Brain pericyte (primary cell): ENCODE data around the gene SLC5A11.
"Not testable (repeated sequence)": the region's sequence is repeated elsewhere in the genome, so short reads cannot be mapped to it uniquely, and the experiment has no call there.

Source experiments
- DNase-seq: peaks from one replicate; pipeline ENCODE4 v3.0.0-alpha.2; 2012; ENCODE audit warnings: low read depth, low spot score

The SLC5A11 gene

DNA sequence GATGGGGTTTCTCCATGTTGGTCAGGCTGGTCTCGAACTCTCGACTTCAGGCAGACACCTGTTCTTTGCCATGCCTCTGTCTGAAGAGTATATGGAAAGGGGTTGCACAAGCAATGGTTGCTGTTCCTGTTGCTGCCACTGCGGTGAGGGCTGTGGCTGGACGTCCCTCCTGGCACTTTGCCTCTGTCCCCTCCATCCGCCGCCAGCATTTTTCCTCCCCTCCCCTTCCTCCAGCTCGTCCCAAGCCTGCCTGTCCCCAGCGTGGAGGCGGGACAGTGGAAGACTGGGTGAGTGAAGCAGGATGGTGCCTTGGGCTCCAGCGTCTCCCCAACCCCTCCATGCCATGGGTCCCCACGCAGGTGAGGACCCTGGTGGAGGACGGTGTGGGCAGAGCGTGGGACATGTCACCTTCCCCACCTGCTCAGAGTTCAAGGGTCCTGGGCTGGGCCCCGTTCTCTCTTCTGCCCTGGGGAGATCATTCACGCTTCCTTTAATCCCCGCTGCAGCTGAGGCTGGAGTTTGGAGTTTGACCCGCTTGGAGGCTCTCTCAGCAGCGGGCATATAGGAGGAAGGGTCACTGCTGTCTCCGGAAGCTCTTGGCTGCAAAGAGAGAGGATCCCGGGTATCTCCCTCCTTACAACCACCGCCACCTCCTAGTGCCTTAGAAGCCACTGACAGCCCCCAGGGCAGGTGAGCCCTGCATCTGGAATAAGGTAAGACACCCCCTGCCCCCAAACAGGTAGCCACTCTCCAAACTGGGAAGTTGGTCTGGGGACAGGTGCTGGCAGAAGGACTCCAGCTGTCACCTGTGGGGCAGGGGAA lies at the start of gene SLC5A11:
SLC5A11 (plus strand) TSS at position 238 of the 822 bp plus-strand sequence. CDS start 12,681 bp downstream, outside the sequence.
- DNase-seq: no peak

DNA sequence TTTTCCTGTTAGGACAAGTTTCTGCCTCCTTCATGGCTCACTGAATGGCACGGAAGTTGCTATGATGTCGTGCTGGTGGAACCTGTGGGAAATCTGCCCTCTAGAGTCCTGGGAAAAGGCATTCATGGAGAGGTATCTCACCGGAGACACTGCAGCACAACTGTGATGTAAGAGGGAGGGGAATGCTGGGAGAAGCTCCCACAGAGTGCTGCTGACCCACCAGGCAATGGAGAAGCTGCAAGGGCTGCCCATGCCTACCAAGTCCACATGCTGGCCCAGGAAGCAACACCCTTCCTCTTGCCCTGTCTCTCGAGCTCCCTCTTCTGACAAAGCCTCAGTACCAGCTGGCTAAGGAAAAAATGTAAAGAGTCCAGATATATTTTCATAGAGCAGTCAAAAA lies 45.2 kb upstream of the SLC5A11 start:
- DNase-seq: no peak

DNA sequence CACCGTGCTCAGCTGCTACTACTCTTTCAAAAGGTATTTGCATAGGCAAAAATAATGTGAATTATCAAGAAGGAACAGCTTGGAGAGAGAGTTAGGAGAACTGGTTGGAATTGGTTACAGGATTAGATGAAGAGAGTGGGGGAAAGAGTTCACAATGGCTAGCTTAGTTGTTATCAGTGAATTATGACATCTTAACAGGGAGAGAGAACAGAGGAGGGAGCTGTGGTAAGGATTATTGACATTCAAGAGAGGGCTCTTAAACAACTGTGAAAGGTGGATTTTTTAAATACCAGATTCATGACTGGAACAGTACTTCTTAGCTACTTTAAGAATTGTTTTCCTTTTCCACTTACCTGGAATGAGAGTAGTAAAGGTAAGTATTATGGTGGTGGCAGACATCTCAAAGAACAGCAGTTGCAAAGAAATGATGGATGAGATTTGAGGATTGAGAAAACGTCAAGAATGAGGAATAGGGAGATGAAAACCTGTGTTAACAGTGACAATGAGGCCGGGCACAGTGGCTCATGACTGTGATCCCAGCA lies 43.9 kb upstream of the SLC5A11 start:
- DNase-seq: no peak

GRCh38 chr16:24805484-24805883 lies 40.3 kb upstream of the SLC5A11 start:
- no peak for DNase-seq

- no peak for DNase-seq
Observed at GRCh38 chr16:24807301-24807700, 38.5 kb upstream of the SLC5A11 start.

GRCh38 chr16:24810951-24811843 lies 34.6 kb upstream of the SLC5A11 start:
- DNase-seq: no peak

- not testable (repeated sequence) for DNase-seq
Observed at GRCh38 chr16:24812813-24813212, 33.0 kb upstream of the SLC5A11 start.

DNA sequence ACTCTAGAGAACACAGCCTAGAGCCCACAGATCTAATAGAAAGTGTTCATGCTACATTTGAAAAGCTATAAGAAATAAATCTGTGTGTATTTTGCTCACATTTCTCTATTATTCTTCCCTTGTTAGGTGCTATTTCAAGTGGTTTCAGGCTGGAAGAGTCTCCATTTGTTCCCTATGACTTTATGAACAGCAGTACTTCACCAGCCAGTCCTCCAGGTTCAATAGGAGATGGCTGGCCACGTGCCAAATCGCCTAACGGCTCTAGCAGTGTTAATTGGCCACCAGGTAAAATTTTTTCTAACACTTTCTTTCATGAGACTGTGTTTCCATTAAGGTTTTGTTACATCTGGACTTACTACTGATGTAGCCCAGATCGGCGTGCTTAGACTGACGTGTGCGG lies 30.7 kb upstream of the SLC5A11 start:
- DNase-seq: no peak

- no peak for DNase-seq
Observed at GRCh38 chr16:24816688-24817087, 29.1 kb upstream of the SLC5A11 start.

DNA sequence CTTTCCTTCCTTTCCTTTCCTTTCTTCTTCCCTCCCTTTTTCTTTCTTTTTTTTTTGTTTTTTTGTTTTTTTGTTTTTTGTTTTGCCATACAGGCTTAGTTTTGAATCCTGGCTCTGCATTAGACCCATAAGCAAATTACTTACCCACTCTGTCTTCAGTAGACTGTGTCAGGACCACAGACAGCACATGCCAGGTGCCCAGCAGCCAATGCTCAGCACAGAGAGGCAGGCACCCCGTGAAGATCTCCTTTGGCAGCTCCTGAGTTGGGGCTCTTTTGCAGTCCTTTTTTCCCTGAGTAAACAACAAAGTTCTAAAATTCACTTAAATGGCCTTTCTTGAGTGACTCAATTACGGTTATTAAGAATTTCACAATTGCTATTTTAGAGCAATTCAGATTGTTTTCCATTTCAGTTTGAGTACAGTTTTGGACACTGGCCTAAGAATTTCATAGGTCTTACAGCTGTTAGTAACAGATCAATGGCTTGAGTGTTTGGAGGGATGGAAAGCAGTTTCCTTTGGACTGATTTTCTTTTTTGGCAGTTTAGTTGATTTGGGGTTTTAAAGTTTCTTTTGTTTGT lies 26.2 kb upstream of the SLC5A11 start:
- no peak for DNase-seq

DNA sequence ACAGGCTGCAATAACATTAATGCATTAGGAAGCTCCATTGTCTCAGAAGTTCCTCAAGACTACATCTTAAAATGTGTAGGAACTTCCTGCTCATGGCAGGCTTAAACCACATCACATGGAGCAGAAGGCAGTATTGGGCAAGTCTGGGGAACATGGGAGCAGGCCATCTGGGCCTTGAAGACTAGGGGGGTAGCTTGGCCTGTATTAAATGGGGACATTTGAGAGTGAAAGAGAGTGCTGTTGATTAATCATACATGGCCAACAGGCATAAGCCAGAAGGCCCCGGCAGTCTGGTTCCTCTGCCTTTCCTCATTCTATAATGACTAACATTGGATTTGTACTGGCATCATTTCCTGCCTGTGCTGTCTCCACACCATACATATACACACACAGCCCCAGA lies 25.2 kb upstream of the SLC5A11 start:
- DNase-seq: no peak

DNA sequence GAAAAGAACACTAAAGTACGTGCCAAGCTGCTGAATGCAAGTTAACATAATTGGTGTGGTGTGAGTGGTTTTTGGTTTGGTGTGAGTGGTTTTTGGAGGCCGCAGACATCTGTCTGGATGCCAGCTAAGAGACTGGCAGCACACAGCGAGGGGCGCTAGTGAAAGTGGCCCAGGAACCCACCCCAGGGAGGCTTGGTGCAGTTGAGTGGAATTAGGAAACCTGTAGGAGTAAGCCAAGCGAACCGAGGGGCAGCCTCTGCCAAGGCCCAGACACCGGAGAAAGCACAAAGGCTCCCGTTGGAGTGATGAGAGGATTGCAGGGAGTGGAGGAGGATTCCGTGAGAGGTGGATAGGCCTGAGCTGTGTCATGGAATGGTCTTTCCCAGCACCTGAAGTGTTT lies 24.6 kb upstream of the SLC5A11 start:
- no peak for DNase-seq

- no peak for DNase-seq
Observed at GRCh38 chr16:24822542-24822941, 23.2 kb upstream of the SLC5A11 start.

- no peak for DNase-seq
Observed at GRCh38 chr16:24822974-24823373, 22.8 kb upstream of the SLC5A11 start.

GRCh38 chr16:24825696-24826095 lies 20.1 kb upstream of the SLC5A11 start:
- DNase-seq: no peak

- DNase-seq: no peak
Observed at GRCh38 chr16:24826096-24826690, 19.6 kb upstream of the SLC5A11 start.

DNA sequence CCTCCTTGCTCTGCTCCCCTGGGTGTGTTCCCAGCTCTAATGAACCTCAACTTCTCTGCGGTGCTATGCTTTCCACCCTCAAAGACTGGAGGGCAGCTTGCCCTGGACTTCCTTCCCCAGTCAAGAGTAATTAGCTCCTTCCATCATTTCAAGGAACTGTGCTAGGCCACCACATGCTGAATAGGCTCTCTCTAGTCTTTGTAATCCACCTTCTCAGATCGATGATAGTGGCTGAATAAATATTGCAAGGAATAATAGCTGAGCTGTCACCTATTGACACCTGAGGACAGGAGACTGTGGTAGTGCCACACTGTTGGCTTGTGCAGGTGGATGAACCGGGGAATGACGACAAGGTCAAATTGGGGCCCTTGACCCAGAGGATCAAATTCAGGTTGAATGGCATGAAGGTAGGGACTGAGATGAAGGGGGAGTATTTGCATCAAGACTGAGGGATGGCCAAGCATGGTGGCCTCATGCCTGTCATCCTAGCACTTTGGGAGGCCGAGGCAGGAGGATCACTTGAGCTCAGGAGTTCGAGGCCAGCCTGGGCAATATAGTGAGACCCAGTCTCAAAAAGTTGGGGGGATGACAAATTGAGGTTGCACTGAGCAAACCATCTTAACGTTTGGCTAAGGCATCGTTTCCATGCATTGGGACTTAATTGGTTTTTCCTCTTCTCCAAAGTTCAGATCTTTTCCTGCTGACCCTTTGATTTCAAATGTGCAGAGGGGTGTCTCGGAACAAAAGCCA lies 18.8 kb upstream of the SLC5A11 start:
- DNase-seq: no peak

GRCh38 chr16:24829153-24829552 lies 16.6 kb upstream of the SLC5A11 start:
- no peak for DNase-seq

DNA sequence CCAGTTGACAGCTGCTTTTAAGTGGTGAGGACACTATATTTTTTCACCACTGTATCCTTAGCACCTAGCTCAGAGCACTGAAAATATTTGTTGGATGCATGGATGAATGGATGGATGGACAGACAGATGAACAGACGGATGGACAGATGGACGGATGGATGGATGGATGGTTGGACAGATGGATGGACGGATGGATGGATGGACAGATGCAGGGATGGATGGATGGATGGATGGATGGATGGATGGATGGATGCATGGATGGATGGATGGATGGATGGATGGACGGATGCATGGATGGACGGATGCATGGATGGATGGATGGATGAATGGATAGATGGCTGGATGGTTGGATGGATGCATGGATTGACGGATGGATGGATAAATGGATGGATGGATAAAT lies 12.4 kb upstream of the SLC5A11 start:
- no peak for DNase-seq

DNA sequence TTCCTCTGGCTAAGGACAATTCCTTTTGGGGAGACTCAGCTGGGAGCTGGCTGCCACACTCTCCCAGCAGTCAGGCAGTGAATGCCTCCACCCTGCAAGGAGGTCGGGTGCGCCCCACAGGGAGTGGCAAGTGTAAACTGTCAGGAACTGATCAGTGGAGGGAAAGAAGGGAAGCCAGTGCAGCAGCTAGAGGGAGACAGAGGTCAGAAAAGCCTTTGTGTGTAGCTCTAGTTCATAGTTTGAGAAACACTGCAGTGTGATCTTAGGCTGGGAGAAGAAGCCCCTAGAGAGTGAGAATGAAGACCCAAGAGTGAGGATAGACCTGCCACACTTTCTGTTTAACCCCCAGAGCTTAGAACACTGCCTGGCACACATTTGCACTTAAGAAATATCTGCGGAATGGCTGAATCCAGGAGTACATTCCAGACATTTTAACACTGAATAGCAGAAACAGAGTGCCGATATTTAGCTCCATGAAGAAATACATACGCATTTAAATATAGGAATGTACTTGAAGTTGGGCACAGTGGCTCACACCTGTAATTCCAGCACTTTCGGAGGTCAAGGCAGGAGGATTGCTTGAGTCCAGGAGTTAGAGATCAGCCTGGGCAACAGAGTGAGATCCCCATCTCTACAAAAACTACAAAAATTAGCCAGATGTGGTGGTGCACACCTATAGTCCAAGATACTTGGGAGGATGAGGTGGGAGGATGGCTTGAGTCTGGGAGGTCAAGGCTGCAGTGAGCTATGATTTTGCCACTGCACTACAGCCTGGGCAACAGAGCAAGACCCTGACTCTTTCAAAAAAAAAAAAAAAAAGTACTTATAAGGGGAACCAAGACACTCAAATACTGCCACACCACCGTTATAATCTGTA lies 11.1 kb upstream of the SLC5A11 start:
- no peak for DNase-seq
